Thyroid gland (tissue), 4 donors: ENCODE results near the gene CHAF1A. TPM values are rescaled to one million over a fixed set of nuclear protein-coding genes. Genes with fewer than 3 reads are reported as not detected.

Experiments used
- DNase-seq, 2 donors: peaks; one replicate each; pipeline ENCODE4 v3.0.0-alpha.2; 2019
- H3K27ac ChIP-seq, 3 donors: fragments of 200-600 bp; sonication (generic); 1 replicate in 2 of 3; 2 replicates in 1 of 3; pipeline ENCODE4 v1.5.1; 2016 to 2019; ENCODE audit warnings: mild to moderate bottlenecking in 1 of 3, moderate library complexity in 1 of 3
- H3K27me3 ChIP-seq: fragments of 200-600 bp; sonication (generic); one replicate; pipeline ENCODE4 v1.5.1; 2019
- H3K36me3 ChIP-seq, 2 donors: fragments of 200-600 bp; sonication (generic); one replicate each; pipeline ENCODE4 v1.5.1; 2016 to 2019
- H3K4me1 ChIP-seq, 2 donors: fragments of 200-600 bp; sonication (generic); one replicate each; pipeline ENCODE4 v1.5.1; 2017 to 2019
- H3K4me3 ChIP-seq, 3 donors: fragments of 200-600 bp; sonication (generic); replicated peaks in 1 of 3; 1 replicate in 2 of 3; 2 replicates in 1 of 3; pipeline ENCODE4 v1.5.1; 2016; ENCODE audit warnings: mild to moderate bottlenecking in 1 of 3
- H3K9me3 ChIP-seq: fragments of 200-600 bp; sonication (generic); one replicate; pipeline ENCODE4 v1.5.1; 2017
- POLR2A ChIP-seq, 2 donors: fragments of 450-650 bp; IDR thresholded peaks; one replicate each; pipeline ENCODE4 v1.6.1; 2017; ENCODE audit warnings: antibody characterized with exemption in 2 of 2, mild to moderate bottlenecking in 2 of 2, moderate library complexity in 1 of 2
- WGBS, 2 donors: methylation state at CpG; one replicate each; pipeline ENCODE4 v1.1.5; 2017; 5-methylcytosine and 5-hydroxymethylcytosine counted together
- intact Hi-C: fragments of 100-400 bp; cut with DNase I; formaldehyde crosslinking; loops from one replicate; pipeline ENCODE4 v1.15.1; 2023
- total RNA-seq, 4 donors: library from RNA; depleted of rRNA; stranded (reverse); fragments of >200 nt; gene quantifications; one replicate each; pipeline ENCODE4 v1.2.3, GENCODE V29; 2016
- TF ChIP-seq, protein P1 (sequence below), 6 experiments: fragments of 200-600 bp in 3 of 6; fragments of 450-650 bp in 3 of 6; sonication (generic) in 3 of 6; IDR thresholded peaks; one replicate each; pipeline ENCODE4 v1.5.1; 2016 to 2019; ENCODE audit warnings: antibody characterized with exemption in 6 of 6, mild to moderate bottlenecking in 2 of 6, inconsistent platforms in 1 of 6, moderate library complexity in 1 of 6

The CHAF1A gene
- total RNA-seq, 4 donors from 2014 or later: 4.1 to 5.1 (median 4.4) TPM

DNA sequence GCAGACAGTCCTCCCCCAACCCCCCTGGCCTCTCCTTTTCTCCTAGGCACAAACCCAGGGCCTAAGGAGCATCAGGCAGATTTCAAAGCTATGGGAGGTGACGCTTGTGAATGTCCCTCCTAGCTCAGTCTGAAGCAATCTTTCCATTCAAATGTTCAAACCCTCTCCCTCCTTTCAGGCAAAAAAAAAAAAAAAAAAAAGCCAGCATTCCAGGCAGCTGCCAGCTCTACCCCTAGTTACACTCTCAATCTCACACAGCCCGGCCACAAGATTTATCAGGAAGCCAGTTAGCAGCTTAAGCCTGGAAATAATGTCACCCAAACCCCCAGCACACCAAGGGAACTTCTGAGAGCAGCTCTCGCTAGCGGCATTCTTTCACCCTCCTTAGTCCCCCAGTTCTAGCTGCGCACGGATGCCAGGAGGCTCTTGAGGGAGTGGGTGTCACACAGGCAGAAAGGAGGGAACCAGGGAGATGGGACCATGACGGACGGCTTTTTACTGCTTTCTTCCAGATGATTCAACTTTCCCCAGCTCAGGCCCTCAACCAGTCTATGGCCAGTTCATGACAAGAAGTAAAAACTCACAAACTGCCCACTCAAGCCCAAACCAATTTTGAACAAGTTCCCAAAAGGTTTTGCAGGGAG is 8.4 kb upstream of the CHAF1A start:
- no peak for TF ChIP-seq POLR2A (IDR thresholded peaks at IDR 0.05)
- TF ChIP-seq, protein P1, sequence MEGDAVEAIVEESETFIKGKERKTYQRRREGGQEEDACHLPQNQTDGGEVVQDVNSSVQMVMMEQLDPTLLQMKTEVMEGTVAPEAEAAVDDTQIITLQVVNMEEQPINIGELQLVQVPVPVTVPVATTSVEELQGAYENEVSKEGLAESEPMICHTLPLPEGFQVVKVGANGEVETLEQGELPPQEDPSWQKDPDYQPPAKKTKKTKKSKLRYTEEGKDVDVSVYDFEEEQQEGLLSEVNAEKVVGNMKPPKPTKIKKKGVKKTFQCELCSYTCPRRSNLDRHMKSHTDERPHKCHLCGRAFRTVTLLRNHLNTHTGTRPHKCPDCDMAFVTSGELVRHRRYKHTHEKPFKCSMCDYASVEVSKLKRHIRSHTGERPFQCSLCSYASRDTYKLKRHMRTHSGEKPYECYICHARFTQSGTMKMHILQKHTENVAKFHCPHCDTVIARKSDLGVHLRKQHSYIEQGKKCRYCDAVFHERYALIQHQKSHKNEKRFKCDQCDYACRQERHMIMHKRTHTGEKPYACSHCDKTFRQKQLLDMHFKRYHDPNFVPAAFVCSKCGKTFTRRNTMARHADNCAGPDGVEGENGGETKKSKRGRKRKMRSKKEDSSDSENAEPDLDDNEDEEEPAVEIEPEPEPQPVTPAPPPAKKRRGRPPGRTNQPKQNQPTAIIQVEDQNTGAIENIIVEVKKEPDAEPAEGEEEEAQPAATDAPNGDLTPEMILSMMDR (IDR thresholded peaks at IDR 0.05): no peak
- H3K27me3 ChIP-seq: no peaks in the 10 kb centered on the region
- H3K36me3 ChIP-seq: peaks cover 0 to 14% of the 10 kb centered on the region in 2 donors
- intact Hi-C loops: no loop called here
- peaks cover 49 to 81% of the 10 kb centered on the region in 2 donors for H3K4me1 ChIP-seq
- no peaks in the 10 kb centered on the region for H3K9me3 ChIP-seq
- no peak overlapping the region for H3K4me3 ChIP-seq
- 45 to 54% methylated on average over 7 to 8 of the region's 8 CpGs for WGBS, 2 donors
- peak; percentile 10 to 37 for DNase-seq
- peak overlapping the region in 2 of 3 donors; percentile 4 to 31 for H3K27ac ChIP-seq

DNA sequence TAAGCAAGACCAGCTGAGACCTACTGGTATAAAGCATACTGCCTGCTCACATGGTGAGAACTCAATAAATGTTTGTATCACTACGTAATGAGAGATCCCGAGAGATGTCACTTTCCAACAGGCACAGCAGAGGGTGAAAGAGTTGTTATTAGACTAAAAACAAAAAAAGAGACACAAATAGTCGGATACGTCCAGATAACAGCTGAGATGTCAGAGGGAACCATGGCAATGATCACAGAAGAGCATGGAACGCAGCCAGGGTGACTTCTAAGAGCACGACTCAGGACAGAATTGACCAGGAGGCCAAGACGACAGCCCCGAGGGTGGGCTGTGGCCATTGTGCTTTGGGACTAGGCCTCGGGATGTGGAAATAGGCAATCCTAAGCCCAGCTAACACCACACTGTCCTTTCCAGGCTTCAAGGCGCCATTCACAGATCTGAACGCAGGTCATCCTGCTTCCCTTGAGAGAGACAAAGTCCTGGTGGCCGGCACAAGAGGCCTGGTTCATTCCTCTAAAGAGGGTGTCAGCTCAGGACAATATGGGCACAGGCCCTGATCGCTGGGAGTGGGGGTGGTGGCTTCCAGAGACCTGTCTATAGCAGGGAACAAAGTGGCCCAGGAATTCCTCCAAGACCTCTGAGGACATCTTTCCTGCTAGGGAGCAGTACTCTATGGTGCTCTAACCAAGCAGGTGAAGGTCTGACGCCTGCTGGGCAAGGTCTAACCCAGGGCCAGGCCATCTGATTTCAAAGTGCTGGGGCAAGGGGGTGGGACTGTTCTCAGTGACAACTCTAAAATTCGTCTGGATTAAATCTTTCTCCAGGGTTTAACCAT is 5.3 kb upstream of the CHAF1A start:
- peaks cover 0 to 14% of the 10 kb centered on the region in 2 donors for H3K36me3 ChIP-seq
- peak overlapping the region; percentile 28 to 61 (median 45) for H3K27ac ChIP-seq
- intact Hi-C loops: no loop called here
- H3K4me1 ChIP-seq: peaks cover 28 to 62% of the 10 kb centered on the region in 2 donors
- H3K4me3 ChIP-seq: no peak overlapping the region
- H3K27me3 ChIP-seq: no peaks in the 10 kb centered on the region
- H3K9me3 ChIP-seq: no peaks in the 10 kb centered on the region
- 35 to 41% methylated on average over 14 to 15 of the region's 15 CpGs for WGBS, 2 donors
- TF ChIP-seq, protein P1 (IDR thresholded peaks at IDR 0.05): no peak
- TF ChIP-seq POLR2A (IDR thresholded peaks at IDR 0.05): no peak
- peak; percentile 75 to 77 for DNase-seq

DNA sequence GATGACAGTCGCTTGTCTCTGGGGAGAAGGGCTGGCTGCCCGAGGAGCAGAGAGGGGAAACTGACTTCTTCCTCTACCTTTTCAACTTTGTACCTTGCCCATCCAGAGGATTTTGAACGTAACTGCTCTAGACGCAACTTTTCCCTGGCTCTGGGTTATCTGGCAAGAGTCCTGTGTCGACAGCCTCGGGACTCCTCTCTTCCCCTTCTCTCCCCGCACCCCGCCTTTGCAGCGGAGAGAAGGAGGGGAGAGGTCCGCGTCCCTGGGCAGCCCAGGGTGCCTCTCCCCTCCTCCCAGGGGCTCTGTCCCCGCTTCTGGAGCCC is 2.7 kb upstream of the CHAF1A start:
- no peaks in the 10 kb centered on the region for H3K9me3 ChIP-seq
- DNase-seq: peak; percentile 43 to 47
- 0% methylated on average over 11 to 12 of the region's 12 CpGs for WGBS, 2 donors
- H3K4me1 ChIP-seq: peaks cover 30 to 51% of the 10 kb centered on the region in 2 donors
- H3K36me3 ChIP-seq: peaks cover 0 to 14% of the 10 kb centered on the region in 2 donors
- intact Hi-C loops: loop anchor here (10.0 kb wide), 1 partner anchor 155 kb away; the partner anchor contains the start of gene YJU2
- peak overlapping the region; percentile 73 to 90 (median 84) for H3K27ac ChIP-seq
- no peak for TF ChIP-seq POLR2A (IDR thresholded peaks at IDR 0.05)
- TF ChIP-seq, protein P1 (IDR thresholded peaks at IDR 0.05): no peak
- peak overlapping the region; percentile 60 to 83 (median 74) for H3K4me3 ChIP-seq
- no peaks in the 10 kb centered on the region for H3K27me3 ChIP-seq

DNA sequence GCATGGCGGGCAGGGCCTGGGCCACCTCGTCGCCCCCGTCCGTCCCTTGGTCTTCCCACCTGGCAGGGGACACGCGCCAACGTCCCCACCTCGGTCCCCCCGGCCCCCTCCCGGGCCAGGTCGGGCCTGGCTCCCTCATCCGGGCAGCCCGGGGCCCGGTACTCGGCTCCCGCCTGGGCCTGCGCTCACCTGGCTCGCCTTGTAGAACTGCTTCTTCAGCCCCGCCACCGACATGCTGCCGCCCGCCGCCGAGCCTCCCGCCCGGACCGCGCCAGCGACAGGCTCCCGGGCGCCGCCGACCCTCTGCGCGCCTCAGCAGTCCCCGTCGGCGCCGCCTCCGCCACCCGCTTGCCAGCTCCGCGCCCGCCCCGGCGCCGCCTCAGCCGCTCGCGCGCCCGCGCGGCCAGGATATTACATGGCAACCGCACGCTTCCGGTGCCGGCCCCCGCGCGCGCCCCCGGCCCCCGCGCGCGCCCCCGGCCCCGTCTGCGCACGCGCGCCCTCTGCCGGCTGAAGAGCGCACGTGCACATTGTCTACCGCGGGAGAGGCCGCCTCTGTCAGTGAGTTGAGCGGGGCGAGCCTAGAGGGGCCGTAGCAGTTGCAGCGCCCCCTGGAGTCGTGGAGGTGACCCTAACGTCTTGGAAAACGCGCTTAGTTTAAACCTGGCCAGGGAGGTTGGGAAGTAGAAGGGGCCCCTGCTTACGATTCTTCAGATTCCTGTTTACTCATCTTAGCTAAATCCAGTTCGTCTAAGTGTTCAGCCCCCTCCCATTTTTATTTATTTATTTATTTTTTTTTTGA is 2.1 kb upstream of the CHAF1A start, which contains the start of gene SH3GL1:
Gene SH3GL1, minus strand, starts transcription at position 413 of the 802 bp plus-strand sequence. Its CDS starts 179 bp downstream, at position 234.
- Histone ChIP-seq H3K4me1 (peaks cover 30 to 51% of the 10 kb centered on the region in 2 donors), H3K27ac (peak within 1 kb of the TSS; percentile 73 to 90 (median 84)), H3K27me3 (no peaks in the 10 kb centered on the region), H3K4me3 (peak within 1 kb of the TSS; percentile 60 to 83 (median 74)), H3K9me3 (no peaks in the 10 kb centered on the region), H3K36me3 (peaks cover 0 to 8% of the 10 kb centered on the region in 2 donors)
- intact Hi-C loops: loop anchor here (10.0 kb wide), 1 partner anchor 156 kb away; the partner anchor contains the start of gene YJU2
- 0 to 2% methylated on average over 9 to 12 of the region's 90 CpGs for WGBS, 2 donors
- DNase-seq: peak; percentile 93 to 94
- TF ChIP-seq, protein P1 (IDR thresholded peaks at IDR 0.05): peak; percentile 65 to 100 (median 95)
- peak; percentile 66 to 88 for TF ChIP-seq POLR2A (IDR thresholded peaks at IDR 0.05)
